G401 (cell line): ENCODE measurements around the gene PRDX4. TPM values are rescaled to one million over a fixed set of nuclear protein-coding genes. Genes with fewer than 3 reads are reported as not detected.
"Not testable (repeated sequence)": the region's sequence is repeated elsewhere in the genome, so short reads cannot be mapped to it uniquely, and the experiment has no call there.

Experiments used
- DNase-seq: peaks from one replicate; pipeline ENCODE4 v3.0.0-alpha.2; 2015; ENCODE audit warnings: low spot score
- in situ Hi-C: cut with HindIII; loops from 2 replicates; pipeline ENCODE4 v1.10.0; 2016; ENCODE audit warnings: low sequenced_read_pairs, mixed read lengths
- total RNA-seq: library from RNA; depleted of rRNA; stranded (reverse); fragments of >200 nt; shearing (Covaris generic); gene quantifications from 2 replicates; pipeline ENCODE4 v1.2.3, GENCODE V29; 2014; rRNA removed

PRDX4 gene
- total RNA-seq, 1 experiment from 2014 or later = 217 TPM

- DNase-seq = no peak
- in situ Hi-C loops = no loop called here
Measured at GRCh38 chrX:23666282-23666681, 1.0 kb upstream of the PRDX4 start.

- DNase-seq = no peak
Measured at GRCh38 chrX:23668335-23668734, 1.0 kb downstream of the PRDX4 start.

GRCh38 chrX:23670528-23670927 is 3.2 kb downstream of the PRDX4 start:
- DNase-seq = no peak
- in situ Hi-C loops = no loop called here

More at GRCh38 chrX:23668335-23668734, 1.0 kb downstream of the PRDX4 start:
- in situ Hi-C loops = no loop called here

GRCh38 chrX:23673108-23673507 is 5.8 kb downstream of the PRDX4 start:
- in situ Hi-C loops = no loop called here
- DNase-seq = no peak

- in situ Hi-C loops, DNase-seq: not testable (repeated sequence)
Measured at GRCh38 chrX:23676486-23676885, 9.2 kb downstream of the PRDX4 start.

GRCh38 chrX:23692166-23692565 is 24.9 kb downstream of the PRDX4 start:
- in situ Hi-C loops = no loop called here
- no peak for DNase-seq

GRCh38 chrX:23694606-23695005 is 27.3 kb downstream of the PRDX4 start:
- in situ Hi-C loops = no loop called here
- DNase-seq = peak; percentile 44

- in situ Hi-C loops = no loop called here
Measured at GRCh38 chrX:23699636-23700194, 32.4 kb downstream of the PRDX4 start.

GRCh38 chrX:23704673-23705206 is 37.4 kb downstream of the PRDX4 start:
- in situ Hi-C loops = no loop called here
- DNase-seq = no peak

More at GRCh38 chrX:23699636-23700194, 32.4 kb downstream of the PRDX4 start:
- DNase-seq = no peak

GRCh38 chrX:23705235-23705634 is 37.9 kb downstream of the PRDX4 start:
- in situ Hi-C loops = no loop called here
- no peak for DNase-seq

- in situ Hi-C loops = no loop called here
- DNase-seq = no peak
Measured at GRCh38 chrX:23720117-23720677, 52.9 kb downstream of the PRDX4 start.

GRCh38 chrX:23726191-23726590 is 58.9 kb downstream of the PRDX4 start:
- no peak for DNase-seq
- in situ Hi-C loops = no loop called here

- in situ Hi-C loops = no loop called here
- no peak for DNase-seq
Measured at GRCh38 chrX:23727206-23727605, 59.9 kb downstream of the PRDX4 start.

GRCh38 chrX:23729214-23729613 is 61.9 kb downstream of the PRDX4 start:
- in situ Hi-C loops = no loop called here
- no peak for DNase-seq

GRCh38 chrX:23731951-23732350 is 64.7 kb downstream of the PRDX4 start:
- DNase-seq = no peak

GRCh38 chrX:23732704-23733103 is 65.4 kb downstream of the PRDX4 start:
- in situ Hi-C loops = no loop called here
- no peak for DNase-seq

More at GRCh38 chrX:23731951-23732350, 64.7 kb downstream of the PRDX4 start:
- in situ Hi-C loops = no loop called here

Other genes with a start within 250 kb of the PRDX4 start
- gene ACOT9, start 75.8 kb downstream of the PRDX4 start, total RNA-seq = 58.6 and 79.3 TPM in 2 replicates
- gene SAT1, start 115.7 kb downstream of the PRDX4 start, total RNA-seq = 466 and 512 TPM in 2 replicates
- gene APOO, start 240.4 kb downstream of the PRDX4 start, total RNA-seq = 21.0 and 21.9 TPM in 2 replicates
- not detected in 2 replicates for gene CXorf58, start 240.5 kb downstream of the PRDX4 start, total RNA-seq